Caco-2 (cell line): ENCODE results near the gene ANKRD36C. TPM values are rescaled to one million over a fixed set of nuclear protein-coding genes. Genes with fewer than 3 reads are reported as not detected.
"Not testable (repeated sequence)": the region's sequence is repeated elsewhere in the genome, so short reads cannot be mapped to it uniquely, and the experiment has no call there.

ENCODE experiments used
- BruUV-seq: library from RNA; stranded (reverse); fragments of 400-500 nt; replicated peaks from 2 replicates; lab custom pipeline; 2021; lab: Mats Ljungman, UMichigan
- CTCF ChIA-PET: fragments of 300-600 bp; sonication (Branson Sonifier 250); formaldehyde crosslinking; loops from one replicate; lab custom pipeline; 2022; ENCODE audit warnings: antibody characterized with exemption; lab: Charles Lee
- POLR2A ChIA-PET: fragments of 300-600 bp; sonication (Branson Sonifier 250); formaldehyde crosslinking; loops from one replicate; lab custom pipeline; 2022; ENCODE audit warnings: antibody characterized with exemption; lab: Charles Lee
- DNase-seq, 2 experiments: peaks; one replicate each; pipeline versions ENCODE4 v3.0.0 to v3.0.0-alpha.2; 2020 to 2022
- H3K27me3 ChIP-seq: replicated peaks from 2 replicates; pipeline ENCODE4 v1.6.0; 2011; ENCODE audit warnings: low read length; ENCODE audit not compliant: control insufficient read depth, insufficient read depth
- H3K36me3 ChIP-seq: 2 replicates; pipeline ENCODE4 v1.5.1; 2011; ENCODE audit warnings: low read length; ENCODE audit not compliant: control insufficient read depth, insufficient read depth
- H3K4me1 ChIP-seq: fragments of 250-450 bp; sonication (Bioruptor Pico); 2 replicates; pipeline ENCODE4 v1.5.1; 2020; ENCODE audit warnings: mild to moderate bottlenecking
- H3K4me3 ChIP-seq: 2 replicates; pipeline ENCODE4 v1.5.1; 2011; ENCODE audit warnings: low read depth, mild to moderate bottlenecking, control low read depth, low read length
- H3K9me3 ChIP-seq: fragments of 250-450 bp; sonication (Bioruptor Pico); 2 replicates; pipeline ENCODE4 v1.5.1; 2020; ENCODE audit warnings: mild to moderate bottlenecking, moderate library complexity
- H3K27ac Mint-ChIP-seq: one replicate; pipeline ENCODE4 v1.8.0; 2022; ENCODE audit warnings: mixed read lengths; ENCODE audit not compliant: unreplicated experiment
- H3K27me3 Mint-ChIP-seq: one replicate; pipeline ENCODE4 v1.8.0; 2022; ENCODE audit warnings: mixed read lengths; ENCODE audit not compliant: insufficient read depth, unreplicated experiment
- H3K36me3 Mint-ChIP-seq: one replicate; pipeline ENCODE4 v1.8.0; 2022; ENCODE audit warnings: mild to moderate bottlenecking, mixed read lengths; ENCODE audit not compliant: insufficient read depth, unreplicated experiment
- H3K4me1 Mint-ChIP-seq: one replicate; pipeline ENCODE4 v1.8.0; 2022; ENCODE audit warnings: low read depth, mixed read lengths; ENCODE audit not compliant: unreplicated experiment
- H3K4me3 Mint-ChIP-seq: one replicate; pipeline ENCODE4 v1.8.0; 2022; ENCODE audit warnings: mild to moderate bottlenecking, moderate library complexity, mixed read lengths; ENCODE audit not compliant: unreplicated experiment
- H3K9me3 Mint-ChIP-seq: one replicate; pipeline ENCODE4 v1.8.0; 2022; ENCODE audit warnings: mixed read lengths; ENCODE audit not compliant: unreplicated experiment
- intact Hi-C: fragments of 100-400 bp; cut with micrococcal nuclease; formaldehyde crosslinking; loops from one replicate; pipeline ENCODE4 v1.10.0; 2022; ENCODE audit not compliant: unreplicated experiment
- total RNA-seq: library from RNA; stranded (reverse); gene quantifications from 2 replicates; pipeline ENCODE4 v1.2.3, GENCODE V29; 2022
- TF ChIP-seq, protein P1 (sequence below), 2 experiments: fragments of 200-600 bp in 1 of 2; IDR thresholded peaks; 1 replicate in 1 of 2; 2 replicates in 1 of 2; pipeline versions ENCODE4 v1.5.1 to v1.8.0; 2011 to 2022; ENCODE audit warnings: antibody characterized with exemption in 1 of 2, control low read depth in 1 of 2, inconsistent platforms in 1 of 2, low read depth in 1 of 2, low read length in 1 of 2, mild to moderate bottlenecking in 1 of 2, moderate library complexity in 1 of 2; ENCODE audit not compliant: insufficient read depth in 1 of 2, severe bottlenecking in 1 of 2, unreplicated experiment in 1 of 2

ANKRD36C gene
- total RNA-seq, 1 experiment from 2014 or later: 28.8 TPM

DNA sequence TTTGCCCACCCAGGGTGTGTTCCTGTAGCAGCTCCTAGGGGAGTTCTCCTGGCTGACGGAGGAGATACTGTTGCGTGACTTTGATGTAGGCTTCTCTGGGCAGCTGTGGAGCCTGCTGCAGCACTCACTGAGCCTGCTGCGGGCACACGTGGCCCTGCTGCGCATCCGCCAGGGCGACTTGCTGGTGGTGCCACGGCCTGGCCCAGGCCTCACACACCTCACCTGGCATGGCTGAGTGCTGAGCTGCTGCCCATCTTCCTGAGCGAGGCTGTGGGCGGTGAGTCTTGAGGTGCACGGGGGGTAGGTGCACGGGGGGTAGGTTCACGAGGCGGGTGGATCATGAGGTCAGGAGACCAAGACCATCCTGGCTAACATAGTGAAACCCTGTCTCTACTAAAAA lies 191.7 kb downstream of the ANKRD36C start:
- Histone ChIP-seq H3K4me3 (no peak overlapping the region), H3K36me3 (no peaks in the 10 kb centered on the region), H3K9me3 (no peaks in the 10 kb centered on the region), H3K4me1 (no peaks in the 10 kb centered on the region), H3K27me3 (no peaks in the 10 kb centered on the region)
- H3K27me3 Mint-ChIP-seq: no peaks in the 10 kb centered on the region
- intact Hi-C loops: no loop called here
- H3K36me3 Mint-ChIP-seq: no peaks in the 10 kb centered on the region
- no TSS peak for BruUV-seq
- H3K9me3 Mint-ChIP-seq: no peaks in the 10 kb centered on the region
- H3K4me3 Mint-ChIP-seq: no peak overlapping the region
- POLR2A ChIA-PET: no interaction called here
- no peaks in the 10 kb centered on the region for H3K4me1 Mint-ChIP-seq
- DNase-seq: no peak
- no peak overlapping the region for H3K27ac Mint-ChIP-seq
- TF ChIP-seq, protein P1, sequence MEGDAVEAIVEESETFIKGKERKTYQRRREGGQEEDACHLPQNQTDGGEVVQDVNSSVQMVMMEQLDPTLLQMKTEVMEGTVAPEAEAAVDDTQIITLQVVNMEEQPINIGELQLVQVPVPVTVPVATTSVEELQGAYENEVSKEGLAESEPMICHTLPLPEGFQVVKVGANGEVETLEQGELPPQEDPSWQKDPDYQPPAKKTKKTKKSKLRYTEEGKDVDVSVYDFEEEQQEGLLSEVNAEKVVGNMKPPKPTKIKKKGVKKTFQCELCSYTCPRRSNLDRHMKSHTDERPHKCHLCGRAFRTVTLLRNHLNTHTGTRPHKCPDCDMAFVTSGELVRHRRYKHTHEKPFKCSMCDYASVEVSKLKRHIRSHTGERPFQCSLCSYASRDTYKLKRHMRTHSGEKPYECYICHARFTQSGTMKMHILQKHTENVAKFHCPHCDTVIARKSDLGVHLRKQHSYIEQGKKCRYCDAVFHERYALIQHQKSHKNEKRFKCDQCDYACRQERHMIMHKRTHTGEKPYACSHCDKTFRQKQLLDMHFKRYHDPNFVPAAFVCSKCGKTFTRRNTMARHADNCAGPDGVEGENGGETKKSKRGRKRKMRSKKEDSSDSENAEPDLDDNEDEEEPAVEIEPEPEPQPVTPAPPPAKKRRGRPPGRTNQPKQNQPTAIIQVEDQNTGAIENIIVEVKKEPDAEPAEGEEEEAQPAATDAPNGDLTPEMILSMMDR (IDR thresholded peaks at IDR 0.05; ENCODE audit: insufficient read depth in 1 of 2, low read depth in 1 of 2, low read length in 1 of 2, severe bottlenecking in 1 of 2, unreplicated experiment in 1 of 2): no peak
- CTCF ChIA-PET: no interaction called here

DNA sequence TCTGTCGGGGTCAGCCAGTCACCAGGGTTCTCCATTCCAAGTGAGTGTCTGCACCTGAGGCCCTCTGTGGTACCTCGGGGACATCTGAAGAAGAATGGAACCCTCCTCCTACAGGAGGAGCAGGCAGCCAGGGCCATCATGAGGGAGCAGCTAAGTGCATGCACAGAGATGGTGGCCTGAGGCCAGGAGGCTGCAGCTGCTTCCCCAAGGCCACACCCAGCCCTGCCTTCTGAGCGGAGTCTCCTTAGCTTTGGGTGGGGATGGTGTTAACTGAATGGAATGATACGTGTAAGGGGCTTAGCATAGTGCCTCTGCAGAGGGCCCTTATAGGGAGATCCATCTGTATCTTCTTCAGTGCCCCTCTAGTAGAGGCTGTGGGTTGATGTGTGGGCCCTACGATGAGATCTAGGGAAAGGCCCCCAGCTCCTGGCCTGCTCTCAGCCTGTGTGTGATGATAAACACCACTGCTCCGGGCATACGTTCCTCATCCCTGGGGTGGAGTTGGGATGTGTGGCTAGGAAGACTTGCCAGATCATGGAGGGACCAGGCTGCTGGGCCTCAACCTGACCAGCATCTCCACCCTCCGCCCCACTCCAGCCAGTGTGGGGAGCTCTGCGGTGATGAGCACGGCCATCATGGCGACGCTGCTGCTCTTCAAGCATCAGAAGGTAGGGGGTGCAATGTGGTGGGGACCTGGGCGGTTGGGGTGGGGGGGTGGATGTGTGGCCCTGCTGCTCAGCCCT lies 192.3 kb downstream of the ANKRD36C start:
- BruUV-seq, H3K4me1 Mint-ChIP-seq: not testable (repeated sequence)

DNA sequence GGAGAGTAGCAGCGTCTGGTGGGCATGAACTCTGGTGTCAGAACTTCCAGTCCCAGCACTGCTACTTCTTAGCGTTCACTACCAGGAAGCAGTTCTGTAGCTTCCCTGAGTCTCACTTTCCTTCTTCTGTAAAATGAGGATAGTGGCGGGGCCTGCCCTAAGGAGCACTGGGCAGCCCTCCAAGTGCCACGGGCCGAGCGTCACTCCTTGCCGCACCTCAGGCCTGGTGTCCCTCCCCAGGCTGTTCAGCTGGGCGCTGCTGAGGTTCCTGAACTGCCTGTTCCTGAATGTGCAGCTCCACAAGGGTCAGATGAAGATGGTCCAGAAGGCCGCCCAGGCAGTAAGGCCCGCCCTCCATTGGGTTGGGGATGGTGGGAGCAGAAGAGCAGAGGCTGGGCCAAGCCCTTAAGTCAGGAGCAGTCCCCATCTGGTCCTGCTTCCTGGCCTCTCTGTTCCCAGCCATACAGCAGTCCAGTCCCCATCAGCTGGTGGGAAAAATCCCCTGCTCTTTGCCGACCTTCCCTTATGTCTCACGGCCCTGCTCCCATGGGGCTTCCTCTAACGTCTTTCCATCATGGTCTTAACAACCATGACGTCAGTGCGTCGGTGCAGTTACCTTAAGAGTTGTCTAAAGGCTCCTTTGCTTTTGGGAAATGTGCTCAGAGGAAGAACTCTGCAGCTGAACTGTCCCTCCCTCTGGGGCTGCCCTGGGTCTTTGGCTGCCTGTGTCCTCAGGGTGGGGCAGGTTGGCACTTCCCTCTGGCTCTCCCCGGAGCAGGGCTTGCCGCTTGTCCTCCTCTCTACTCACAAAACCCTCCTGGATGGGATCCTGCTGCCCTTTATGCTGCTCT lies 195.2 kb downstream of the ANKRD36C start:
- H3K9me3 ChIP-seq, DNase-seq, POLR2A ChIA-PET, H3K27ac Mint-ChIP-seq, H3K9me3 Mint-ChIP-seq, H3K4me1 ChIP-seq, H3K36me3 Mint-ChIP-seq, CTCF ChIA-PET, H3K36me3 ChIP-seq, BruUV-seq, intact Hi-C loops, H3K27me3 Mint-ChIP-seq, H3K4me3 Mint-ChIP-seq, H3K27me3 ChIP-seq, H3K4me3 ChIP-seq, H3K4me1 Mint-ChIP-seq: not testable (repeated sequence)

More for the DNA sequence above, 192.3 kb downstream of the ANKRD36C start:
- CTCF ChIA-PET, H3K27me3 ChIP-seq, H3K4me3 Mint-ChIP-seq, H3K27ac Mint-ChIP-seq, H3K9me3 Mint-ChIP-seq, H3K36me3 Mint-ChIP-seq, H3K36me3 ChIP-seq, H3K27me3 Mint-ChIP-seq, DNase-seq, H3K4me3 ChIP-seq, POLR2A ChIA-PET, intact Hi-C loops, H3K9me3 ChIP-seq, H3K4me1 ChIP-seq: not testable (repeated sequence)

DNA sequence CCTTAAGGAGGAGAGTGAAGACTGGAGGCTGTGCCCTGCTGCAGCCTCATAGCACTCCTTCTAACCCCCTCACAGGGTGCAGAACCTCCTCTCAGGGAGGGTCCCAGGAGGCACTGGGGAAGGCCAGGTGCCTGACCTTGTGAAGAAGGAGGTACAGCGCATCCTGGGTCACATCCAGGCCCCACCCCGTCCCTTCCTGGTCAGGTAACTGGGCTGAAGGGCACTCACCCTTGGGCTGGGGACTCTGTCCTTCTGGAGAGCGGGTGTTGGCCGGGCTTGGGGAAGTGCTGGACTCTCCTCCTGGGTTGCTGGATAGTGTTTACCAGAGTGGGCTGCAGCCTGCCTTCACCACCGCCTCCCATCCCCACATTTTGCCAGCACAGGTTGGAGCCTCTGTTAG lies 197.7 kb downstream of the ANKRD36C start:
- H3K4me1 ChIP-seq, POLR2A ChIA-PET, H3K36me3 Mint-ChIP-seq, H3K4me3 ChIP-seq, H3K9me3 Mint-ChIP-seq, H3K9me3 ChIP-seq, H3K27ac Mint-ChIP-seq, H3K36me3 ChIP-seq, intact Hi-C loops, H3K27me3 ChIP-seq, H3K4me1 Mint-ChIP-seq, CTCF ChIA-PET, DNase-seq, H3K27me3 Mint-ChIP-seq, H3K4me3 Mint-ChIP-seq, BruUV-seq: not testable (repeated sequence)

DNA sequence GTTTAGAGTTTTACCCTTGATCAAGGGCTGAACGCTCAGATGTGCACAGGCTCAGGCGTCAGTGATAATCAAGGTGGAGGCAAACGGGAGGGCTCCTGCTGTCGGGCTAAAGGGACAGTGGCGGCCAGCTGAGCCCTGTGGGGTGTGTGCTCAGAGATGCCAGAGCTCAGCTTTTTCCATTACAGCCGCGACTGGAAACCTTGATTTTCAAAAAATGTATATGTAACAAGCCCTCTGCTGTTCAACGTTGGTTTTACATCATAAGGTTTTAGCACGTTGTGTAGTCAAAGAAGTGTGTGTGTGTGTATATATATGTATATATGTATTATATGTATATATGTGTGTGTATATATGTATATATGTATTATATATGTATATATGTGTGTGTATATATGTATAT lies 201.4 kb downstream of the ANKRD36C start:
- H3K27me3 Mint-ChIP-seq, H3K4me3 Mint-ChIP-seq, H3K9me3 ChIP-seq, BruUV-seq, H3K27ac Mint-ChIP-seq, POLR2A ChIA-PET, H3K36me3 ChIP-seq, H3K4me1 ChIP-seq, H3K4me1 Mint-ChIP-seq, H3K36me3 Mint-ChIP-seq, intact Hi-C loops, H3K4me3 ChIP-seq, DNase-seq, CTCF ChIA-PET, H3K9me3 Mint-ChIP-seq, H3K27me3 ChIP-seq: not testable (repeated sequence)

DNA sequence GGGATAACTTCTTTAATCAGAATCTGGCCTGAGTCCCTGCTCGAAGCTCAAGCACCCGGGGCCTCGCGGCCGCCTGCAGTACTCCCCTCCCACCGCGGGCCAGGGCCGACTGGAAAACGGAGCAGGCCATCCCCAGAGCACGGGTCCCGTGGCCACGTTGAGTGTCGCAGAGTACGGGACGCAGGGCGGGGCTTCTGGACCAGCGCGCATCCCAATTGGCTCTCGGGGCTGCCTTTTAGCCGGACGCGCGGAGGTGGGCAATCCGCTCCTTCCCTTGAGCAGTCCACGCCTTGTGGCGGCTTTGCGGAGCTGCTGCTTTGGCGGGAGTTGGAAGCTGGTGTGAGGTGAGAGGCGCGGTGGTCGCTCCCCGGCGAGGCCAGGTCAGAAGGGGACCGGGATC lies 202.2 kb downstream of the ANKRD36C start:
- H3K27me3 ChIP-seq, DNase-seq, H3K4me3 ChIP-seq, H3K9me3 Mint-ChIP-seq, H3K4me3 Mint-ChIP-seq, H3K9me3 ChIP-seq, CTCF ChIA-PET, intact Hi-C loops, BruUV-seq, H3K36me3 Mint-ChIP-seq, H3K4me1 ChIP-seq, H3K36me3 ChIP-seq, H3K4me1 Mint-ChIP-seq, POLR2A ChIA-PET, H3K27ac Mint-ChIP-seq, H3K27me3 Mint-ChIP-seq: not testable (repeated sequence)
